ENCODE measurements around the gene RUFY1.

The RUFY1 gene

GRCh38 chr5:179616002-179616594 is 65.7 kb downstream of the RUFY1 start:
- Mint-ChIP-seq H3K9me3 (no peaks in the 10 kb centered on the region), H3K27ac (peak overlapping the region; percentile 34), H3K4me3 (no peak overlapping the region), H3K4me1 (peaks cover 81% of the 10 kb centered on the region), H3K36me3 (ENCODE audit: low read depth) (peaks cover 87% of the 10 kb centered on the region), H3K27me3 (ENCODE audit: low read depth, poor library complexity) (peaks cover 2% of the 10 kb centered on the region)
- DNase-seq = no peak
- no peak for TF ChIP-seq CTCF (IDR thresholded peaks at IDR 0.05)

GRCh38 chr5:179617930-179618329 is 67.6 kb downstream of the RUFY1 start:
- peak overlapping the region; percentile 25 for H3K4me3 Mint-ChIP-seq
- peak overlapping the region; percentile 94 for H3K27ac Mint-ChIP-seq
- no peak for TF ChIP-seq CTCF (IDR thresholded peaks at IDR 0.05)
- no peaks in the 10 kb centered on the region for H3K9me3 Mint-ChIP-seq
- H3K36me3 Mint-ChIP-seq (ENCODE audit: low read depth) = peaks cover 93% of the 10 kb centered on the region
- peaks cover 80% of the 10 kb centered on the region for H3K4me1 Mint-ChIP-seq
- DNase-seq = no peak
- H3K27me3 Mint-ChIP-seq (ENCODE audit: low read depth, poor library complexity) = peaks cover 2% of the 10 kb centered on the region

- Mint-ChIP-seq H3K4me1 (peaks cover 72% of the 10 kb centered on the region), H3K4me3 (peak overlapping the region; percentile 99), H3K9me3 (no peaks in the 10 kb centered on the region), H3K36me3 (ENCODE audit: low read depth) (peaks cover 84% of the 10 kb centered on the region), H3K27ac (peak overlapping the region; percentile 62), H3K27me3 (ENCODE audit: low read depth, poor library complexity) (peaks cover 4% of the 10 kb centered on the region)
- no peak for TF ChIP-seq CTCF (IDR thresholded peaks at IDR 0.05)
- DNase-seq = no peak
These were observed 68.7 kb downstream of the RUFY1 start for GRCh38 chr5:179618923-179619554.

- no peak for TF ChIP-seq CTCF (IDR thresholded peaks at IDR 0.05)
- Mint-ChIP-seq H3K27ac (no peak overlapping the region), H3K9me3 (no peaks in the 10 kb centered on the region), H3K4me3 (peak overlapping the region; percentile 99), H3K36me3 (ENCODE audit: low read depth) (peaks cover 77% of the 10 kb centered on the region), H3K4me1 (peaks cover 75% of the 10 kb centered on the region), H3K27me3 (ENCODE audit: low read depth, poor library complexity) (peaks cover 4% of the 10 kb centered on the region)
- DNase-seq = no peak
These were observed 69.4 kb downstream of the RUFY1 start for GRCh38 chr5:179619776-179620175.

GRCh38 chr5:179620293-179620692 is 69.9 kb downstream of the RUFY1 start:
- peaks cover 4% of the 10 kb centered on the region for H3K27me3 Mint-ChIP-seq (ENCODE audit: low read depth, poor library complexity)
- no peaks in the 10 kb centered on the region for H3K9me3 Mint-ChIP-seq
- no peak for TF ChIP-seq CTCF (IDR thresholded peaks at IDR 0.05)
- peak overlapping the region; percentile 40 for H3K27ac Mint-ChIP-seq
- H3K36me3 Mint-ChIP-seq (ENCODE audit: low read depth) = peaks cover 71% of the 10 kb centered on the region
- no peak for DNase-seq
- peak overlapping the region; percentile 99 for H3K4me3 Mint-ChIP-seq
- peaks cover 77% of the 10 kb centered on the region for H3K4me1 Mint-ChIP-seq

All from nephron progenitor cell (in vitro differentiated cells).